ENCODE data around the gene TENT5D.

DNA sequence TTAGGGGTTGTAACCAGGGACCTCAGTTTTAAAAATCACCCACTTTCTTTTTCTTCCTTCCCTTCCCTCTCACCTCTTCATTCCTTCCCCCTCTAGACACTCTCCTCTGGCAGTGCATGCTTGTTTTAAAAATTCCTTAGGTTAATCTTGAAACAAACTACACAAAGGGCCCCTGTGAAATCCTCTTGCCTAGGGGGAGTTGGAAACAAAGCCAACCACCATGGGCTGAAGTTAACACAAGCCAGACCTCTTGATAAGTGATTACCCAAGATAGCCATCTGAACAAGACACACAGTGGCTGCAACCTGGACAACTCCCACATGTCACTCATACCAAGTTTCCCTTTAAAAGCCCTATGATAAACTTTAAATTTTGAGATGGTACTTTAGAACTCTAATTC, 68.9 kb downstream of the TENT5D start:
- TF ChIP-seq EZH2phosphoT487 (IDR thresholded peaks at IDR 0.05; ENCODE audit: insufficient read depth, low read depth) (no peak), EZH2 (IDR thresholded peaks at IDR 0.05; ENCODE audit: insufficient read depth, poor library complexity, severe bottlenecking) (no peak)
